CD14-positive monocyte (primary cell): ENCODE measurements around the gene TBX19. TPM values are rescaled to one million over a fixed set of nuclear protein-coding genes. Genes with fewer than 3 reads are reported as not detected.

ENCODE experiments used
- DNase-seq, 3 donors: peaks; one replicate each; pipeline ENCODE4 v3.0.0-alpha.2; 2011 to 2022
- H2AFZ ChIP-seq: 2 replicates; pipeline ENCODE4 v1.6.0; 2012; ENCODE audit warnings: mild to moderate bottlenecking, low read depth, low read length, inconsistent platforms; ENCODE audit not compliant: insufficient read depth, poor library complexity, severe bottlenecking
- H3K27ac ChIP-seq, 2 donors: 1 replicate in 1 of 2; 2 replicates in 1 of 2; pipeline ENCODE4 v1.5.1; 2012 to 2013; ENCODE audit warnings: low read length in 2 of 2, control low read depth in 1 of 2, inconsistent platforms in 1 of 2, low read depth in 1 of 2, mild to moderate bottlenecking in 1 of 2
- H3K27me3 ChIP-seq, 2 donors: one replicate each; pipeline versions ENCODE4 v1.6.0 to v1.6.1; 2011 to 2013; ENCODE audit warnings: low read length in 2 of 2; ENCODE audit not compliant: control insufficient read depth in 2 of 2, insufficient read depth in 2 of 2
- H3K36me3 ChIP-seq, 2 donors: replicated peaks in 1 of 2; 1 replicate in 1 of 2; 2 replicates in 1 of 2; pipeline versions ENCODE4 v1.5.1 to v1.6.1; 2012 to 2013; ENCODE audit warnings: low read length in 2 of 2, control low read depth in 1 of 2, inconsistent platforms in 1 of 2, mild to moderate bottlenecking in 1 of 2; ENCODE audit not compliant: insufficient read depth in 2 of 2, control insufficient read depth in 1 of 2
- H3K4me1 ChIP-seq, 2 donors: 1 replicate in 1 of 2; 2 replicates in 1 of 2; pipeline versions ENCODE4 v1.5.1 to v1.6.1; 2012 to 2013; ENCODE audit warnings: low read length in 2 of 2, control low read depth in 1 of 2, inconsistent platforms in 1 of 2, mild to moderate bottlenecking in 1 of 2, moderate library complexity in 1 of 2; ENCODE audit not compliant: insufficient read depth in 2 of 2, control insufficient read depth in 1 of 2
- H3K4me2 ChIP-seq: replicated peaks from 2 replicates; pipeline ENCODE3; 2012; ENCODE audit warnings: low read length, moderate library complexity, mild to moderate bottlenecking; ENCODE audit not compliant: poor library complexity, severe bottlenecking; ENCODE audit errors: extremely low read depth
- H3K4me3 ChIP-seq, 3 experiments: fragments of 200-600 bp in 1 of 3; sonication (generic) in 1 of 3; replicated peaks in 1 of 3; 1 replicate in 2 of 3; 2 replicates in 1 of 3; pipeline ENCODE4 v1.5.1; 2011 to 2013; ENCODE audit warnings: low read length in 3 of 3, mild to moderate bottlenecking in 3 of 3, control low read depth in 2 of 3, low read depth in 2 of 3, inconsistent platforms in 1 of 3, moderate library complexity in 1 of 3
- H3K79me2 ChIP-seq: 2 replicates; pipeline ENCODE4 v1.6.0; 2012; ENCODE audit warnings: mild to moderate bottlenecking, control low read depth, inconsistent platforms, low read length, moderate library complexity; ENCODE audit not compliant: insufficient read depth
- H3K9ac ChIP-seq: 2 replicates; pipeline ENCODE4 v1.6.0; 2017; ENCODE audit warnings: low read length, mild to moderate bottlenecking; ENCODE audit not compliant: insufficient read depth, poor library complexity, severe bottlenecking
- H3K9me3 ChIP-seq, 2 donors: replicated peaks in 1 of 2; 1 replicate in 1 of 2; 2 replicates in 1 of 2; pipeline versions ENCODE4 v1.5.1 to v1.6.1; 2012 to 2013; ENCODE audit warnings: low read length in 2 of 2, control low read depth in 1 of 2; ENCODE audit not compliant: control insufficient read depth in 1 of 2, insufficient read depth in 1 of 2
- H4K20me1 ChIP-seq: 2 replicates; pipeline ENCODE4 v1.6.0; 2012; ENCODE audit warnings: mild to moderate bottlenecking, low read length, control low read depth, moderate library complexity; ENCODE audit not compliant: insufficient read depth
- H3K27ac Mint-ChIP-seq, 7 donors: one replicate each; pipeline ENCODE4 v1.8.0; 2020; ENCODE audit warnings: mild to moderate bottlenecking in 7 of 7, mixed read lengths in 7 of 7, moderate library complexity in 6 of 7, inconsistent platforms in 2 of 7
- H3K27me3 Mint-ChIP-seq, 3 donors: one replicate each; pipeline ENCODE4 v1.8.0; 2021 to 2022; ENCODE audit warnings: low read depth in 3 of 3, mild to moderate bottlenecking in 3 of 3, mixed read lengths in 3 of 3, moderate library complexity in 3 of 3, inconsistent platforms in 1 of 3
- H3K36me3 Mint-ChIP-seq, 2 donors: one replicate each; pipeline ENCODE4 v1.8.0; 2020; ENCODE audit warnings: mixed read lengths in 2 of 2, inconsistent platforms in 1 of 2, mild to moderate bottlenecking in 1 of 2
- H3K4me1 Mint-ChIP-seq: one replicate; pipeline ENCODE4 v1.8.0; 2020; ENCODE audit warnings: mild to moderate bottlenecking, mixed read lengths
- H3K4me3 Mint-ChIP-seq, 2 donors: one replicate each; pipeline ENCODE4 v1.8.0; 2020; ENCODE audit warnings: mild to moderate bottlenecking in 2 of 2, mixed read lengths in 2 of 2, moderate library complexity in 1 of 2
- H3K9me3 Mint-ChIP-seq, 7 donors: one replicate each; pipeline ENCODE4 v1.8.0; 2020 to 2022; ENCODE audit warnings: mixed read lengths in 7 of 7, mild to moderate bottlenecking in 6 of 7, moderate library complexity in 6 of 7, inconsistent platforms in 2 of 7
- CTCF ChIP-seq: fragments of 200-600 bp; IDR thresholded peaks from one replicate; pipeline ENCODE4 v1.8.0; 2022; ENCODE audit warnings: antibody characterized with exemption, mild to moderate bottlenecking
- WGBS: methylation state at CpG from one replicate; pipeline ENCODE4 v1.1.5; 2013; ENCODE audit warnings: missing lambda C conversion rate; ENCODE audit not compliant: insufficient coverage; 5-methylcytosine and 5-hydroxymethylcytosine counted together
- intact Hi-C, 2 donors: fragments of 100-400 bp; cut with micrococcal nuclease; formaldehyde crosslinking; loops; one replicate each; pipeline versions ENCODE4 v1.15.0 to v1.15.1; 2023
- polyA plus RNA-seq, 3 donors: library from polyadenylated mRNA; depleted of rRNA in 1 of 3; unstranded in 2 of 3; stranded (reverse) in 1 of 3; fragments of 300-500 nt in 2 of 3; fragments of >200 nt in 1 of 3; fragmentation: Illumina TruSeq in 2 of 3; gene quantifications; 1 replicate in 2 of 3; 2 replicates in 1 of 3; pipeline ENCODE4 v1.2.3, GENCODE V29; 2012 to 2021

Gene TBX19
- polyA plus RNA-seq, 3 donors: 0.65 to 7.6 (median 1.6) TPM

GRCh38 chr1:168340781-168341482 lies 60.3 kb downstream of the TBX19 start:
- H4K20me1 ChIP-seq: no peaks in the 10 kb centered on the region
- H3K27ac ChIP-seq: no peak overlapping the region
- peak overlapping the region in 1 of 7 donors; percentile 4 for H3K27ac Mint-ChIP-seq
- no peaks in the 10 kb centered on the region for H3K79me2 ChIP-seq
- no peak overlapping the region for H3K9ac ChIP-seq
- no peak overlapping the region for H3K4me3 Mint-ChIP-seq
- peaks cover 7 to 8% of the 10 kb centered on the region in 2 donors for H3K4me1 ChIP-seq
- TF ChIP-seq CTCF: no peak
- no peak for DNase-seq
- H3K9me3 ChIP-seq: no peaks in the 10 kb centered on the region
- no peak overlapping the region for H3K4me2 ChIP-seq
- H3K4me1 Mint-ChIP-seq: peaks cover 17% of the 10 kb centered on the region
- no CpG with 5 or more reads among the region's 3 CpGs for WGBS
- H3K9me3 Mint-ChIP-seq: peaks cover 8 to 21% (median 12%) of the 10 kb centered on the region in 7 donors
- H3K36me3 ChIP-seq: no peaks in the 10 kb centered on the region
- no peak overlapping the region for H2AFZ ChIP-seq
- intact Hi-C loops: loop anchor here (5.0 to 10.0 kb wide), 3 partner anchors 234 to 1006 kb away; partner anchors contain the start of genes XCL1 (in 2 of the 2) and ATP1B1 (in 1 of the 2)
- H3K36me3 Mint-ChIP-seq: no peaks in the 10 kb centered on the region
- no peak overlapping the region for H3K4me3 ChIP-seq
- no peaks in the 10 kb centered on the region for H3K27me3 ChIP-seq
- peaks cover 0 to 4% (median 3%) of the 10 kb centered on the region in 3 donors for H3K27me3 Mint-ChIP-seq

- H3K36me3 ChIP-seq: no peaks in the 10 kb centered on the region
- H3K27me3 ChIP-seq: no peaks in the 10 kb centered on the region
- H3K4me3 ChIP-seq: no peak overlapping the region
- no peak overlapping the region for H3K4me2 ChIP-seq
- no peak overlapping the region for H2AFZ ChIP-seq
- intact Hi-C loops: loop anchor here (5.0 to 10.0 kb wide), 3 partner anchors 233 to 1006 kb away; partner anchors contain the start of genes XCL1 (in 2 of the 2) and ATP1B1 (in 1 of the 2)
- no peak for DNase-seq
- H3K36me3 Mint-ChIP-seq: no peaks in the 10 kb centered on the region
- peak overlapping the region in 4 of 7 donors; percentile 0 to 73 (median 2) for H3K27ac Mint-ChIP-seq
- H3K4me1 ChIP-seq: peaks cover 7 to 8% of the 10 kb centered on the region in 2 donors
- H3K9me3 Mint-ChIP-seq: peaks cover 8 to 19% (median 12%) of the 10 kb centered on the region in 7 donors
- H3K4me1 Mint-ChIP-seq: peaks cover 17% of the 10 kb centered on the region
- no peaks in the 10 kb centered on the region for H3K79me2 ChIP-seq
- WGBS: no CpG with 5 or more reads among the region's 3 CpGs
- TF ChIP-seq CTCF: no peak
- no peak overlapping the region for H3K4me3 Mint-ChIP-seq
- no peaks in the 10 kb centered on the region for H4K20me1 ChIP-seq
- no peaks in the 10 kb centered on the region for H3K9me3 ChIP-seq
- H3K27me3 Mint-ChIP-seq: peaks cover 0 to 4% (median 3%) of the 10 kb centered on the region in 3 donors
- no peak overlapping the region for H3K9ac ChIP-seq
- no peak overlapping the region for H3K27ac ChIP-seq
Measured at GRCh38 chr1:168341483-168341975, 60.9 kb downstream of the TBX19 start.
